GM19239 (cell line): ENCODE measurements around the gene KRT24.
A peak's percentile ranks its signal among the peaks of the same experiment; 100 is the strongest.
"Not testable (repeated sequence)": the region's sequence is repeated elsewhere in the genome, so short reads cannot be mapped to it uniquely, and the experiment has no call there.

Experiments used
- DNase-seq: peaks from one replicate; pipeline ENCODE4 v3.0.0; 2011; ENCODE audit warnings: low spot score; ENCODE audit not compliant: insufficient read length
- FAIRE-seq: peaks from 2 replicates; lab custom pipeline; 2011; peaks lifted over from hg19 to GRCh38; lab: Jason Lieb, UNC

Gene KRT24

GRCh38 chr17:40703652-40704051 is at the start of gene KRT24:
TSS of gene KRT24 (minus strand) at chr17:40703752. CDS start at chr17:40703693, 59 bp downstream.
- no peak for FAIRE-seq

GRCh38 chr17:40751065-40751464 is 47.5 kb upstream of the KRT24 start:
- no peak for FAIRE-seq
- DNase-seq: no peak

More at GRCh38 chr17:40703652-40704051, at the start of gene KRT24:
- DNase-seq: no peak

GRCh38 chr17:40750391-40750790 is 46.8 kb upstream of the KRT24 start:
- no peak for FAIRE-seq

GRCh38 chr17:40748666-40749065 is 45.1 kb upstream of the KRT24 start:
- not testable (repeated sequence) for DNase-seq, FAIRE-seq

More at GRCh38 chr17:40750391-40750790, 46.8 kb upstream of the KRT24 start:
- DNase-seq: no peak

GRCh38 chr17:40738553-40738952 is 35.0 kb upstream of the KRT24 start:
- no peak for DNase-seq
- no peak for FAIRE-seq

- FAIRE-seq: no peak
- no peak for DNase-seq
These were observed 31.5 kb upstream of the KRT24 start for GRCh38 chr17:40735016-40735415.

- no peak for FAIRE-seq
- DNase-seq: no peak
These were observed 30.5 kb upstream of the KRT24 start for GRCh38 chr17:40734018-40734417.

GRCh38 chr17:40730970-40731369 is 27.4 kb upstream of the KRT24 start:
- DNase-seq (no peak), FAIRE-seq (no peak)

GRCh38 chr17:40727447-40728231 is 24.1 kb upstream of the KRT24 start:
- peak; percentile 14 for DNase-seq
- peak; percentile 89 for FAIRE-seq

GRCh38 chr17:40726919-40727318 is 23.4 kb upstream of the KRT24 start:
- DNase-seq: no peak
- FAIRE-seq: peak; percentile 62

- FAIRE-seq: no peak
- no peak for DNase-seq
These were observed 21.1 kb upstream of the KRT24 start for GRCh38 chr17:40724656-40725055.

- DNase-seq (no peak), FAIRE-seq (no peak)
These were observed 18.7 kb upstream of the KRT24 start for GRCh38 chr17:40722241-40722640.

- FAIRE-seq: no peak
- no peak for DNase-seq
These were observed 17.3 kb upstream of the KRT24 start for GRCh38 chr17:40720899-40721298.

GRCh38 chr17:40718930-40719329 is 15.4 kb upstream of the KRT24 start:
- no peak for FAIRE-seq
- no peak for DNase-seq

GRCh38 chr17:40717776-40718175 is 14.2 kb upstream of the KRT24 start:
- DNase-seq (no peak), FAIRE-seq (no peak)

- DNase-seq (no peak), FAIRE-seq (no peak)
These were observed 10.9 kb upstream of the KRT24 start for GRCh38 chr17:40714473-40714872.

- FAIRE-seq (no peak), DNase-seq (no peak)
These were observed 4.2 kb upstream of the KRT24 start for GRCh38 chr17:40707745-40708144.

GRCh38 chr17:40705584-40705983 is 2.0 kb upstream of the KRT24 start:
- FAIRE-seq: no peak
- DNase-seq: no peak

- DNase-seq: no peak
- FAIRE-seq: no peak
These were observed 1.3 kb downstream of the KRT24 start for GRCh38 chr17:40702271-40702670.

- DNase-seq (no peak), FAIRE-seq (no peak)
These were observed 3.7 kb downstream of the KRT24 start for GRCh38 chr17:40699853-40700252.

GRCh38 chr17:40699371-40699770 is 4.2 kb downstream of the KRT24 start:
- FAIRE-seq: no peak
- no peak for DNase-seq

- DNase-seq (no peak), FAIRE-seq (no peak)
These were observed 6.3 kb downstream of the KRT24 start for GRCh38 chr17:40697297-40697696.
